HUES64 (cell line): ENCODE measurements around the gene PTPN9.
"Not testable (repeated sequence)": the region's sequence is repeated elsewhere in the genome, so short reads cannot be mapped to it uniquely, and the experiment has no call there.

Experiments
- H3K27ac ChIP-seq: 2 replicates; pipeline ENCODE4 v1.7.0; 2013; ENCODE audit warnings: low read depth, low read length, inconsistent platforms
- H3K27me3 ChIP-seq: 2 replicates; pipeline ENCODE4 v1.6.1; 2013; ENCODE audit warnings: mild to moderate bottlenecking, low read length; ENCODE audit not compliant: insufficient read depth
- H3K36me3 ChIP-seq: 2 replicates; pipeline ENCODE4 v1.6.1; 2013; ENCODE audit warnings: mild to moderate bottlenecking, low read length; ENCODE audit not compliant: insufficient read depth
- H3K4me1 ChIP-seq: 2 replicates; pipeline ENCODE4 v1.6.1; 2013; ENCODE audit warnings: mild to moderate bottlenecking, low read length, moderate library complexity; ENCODE audit not compliant: insufficient read depth
- H3K4me3 ChIP-seq: 2 replicates; pipeline ENCODE4 v1.5.1; 2013; ENCODE audit warnings: mild to moderate bottlenecking, low read length, moderate library complexity
- H3K9ac ChIP-seq: 2 replicates; pipeline ENCODE4 v1.6.1; 2013; ENCODE audit warnings: mild to moderate bottlenecking, low read depth, low read length
- H3K9me3 ChIP-seq: 2 replicates; pipeline ENCODE4 v1.6.1; 2013; ENCODE audit warnings: low read depth, low read length; ENCODE audit not compliant: insufficient read depth
- WGBS: fragments of 150-250, 120-280 bp; methylation state at CpG from one replicate; pipeline ENCODE4 v1.1.7; 2013; ENCODE audit warnings: missing lambda C conversion rate; 5-methylcytosine and 5-hydroxymethylcytosine counted together

The PTPN9 gene

DNA sequence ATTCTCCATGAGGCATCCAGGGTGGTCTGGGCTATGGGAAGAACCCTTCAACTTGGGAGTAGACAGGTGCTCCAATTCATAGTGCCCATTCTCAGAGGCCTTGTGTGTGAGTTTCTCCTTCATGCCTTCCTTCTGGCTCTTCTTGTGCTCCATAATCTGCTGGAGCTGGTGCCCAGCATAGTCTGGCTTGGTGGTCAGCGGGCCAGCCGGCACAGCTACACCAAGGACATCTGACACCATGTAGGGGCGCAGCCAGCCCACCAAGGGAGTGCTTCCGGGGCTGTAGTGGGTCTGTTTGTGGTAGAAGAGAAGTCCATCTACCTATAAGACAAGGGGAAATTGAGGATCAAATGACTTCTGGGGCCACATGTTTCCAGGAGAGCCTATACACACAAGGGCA, 19.2 kb upstream of the PTPN9 start:
- peaks cover 63% of the 10 kb centered on the region for H3K36me3 ChIP-seq
- no peak overlapping the region for H3K4me3 ChIP-seq
- no peaks in the 10 kb centered on the region for H3K27me3 ChIP-seq
- no peaks in the 10 kb centered on the region for H3K4me1 ChIP-seq
- H3K9ac ChIP-seq = no peak overlapping the region
- no peaks in the 10 kb centered on the region for H3K9me3 ChIP-seq
- WGBS = 85% methylated on average over 4 of the region's 4 CpGs
- no peak overlapping the region for H3K27ac ChIP-seq

GRCh38 chr15:75597667-75598341, 18.7 kb upstream of the PTPN9 start:
- 85% methylated on average over 3 of the region's 3 CpGs for WGBS
- Histone ChIP-seq H3K9me3 (no peaks in the 10 kb centered on the region), H3K4me1 (no peaks in the 10 kb centered on the region), H3K36me3 (peaks cover 63% of the 10 kb centered on the region), H3K27ac (no peak overlapping the region), H3K27me3 (no peaks in the 10 kb centered on the region), H3K4me3 (no peak overlapping the region), H3K9ac (no peak overlapping the region)

GRCh38 chr15:75596703-75597345, 17.7 kb upstream of the PTPN9 start:
- no peaks in the 10 kb centered on the region for H3K9me3 ChIP-seq
- no peak overlapping the region for H3K27ac ChIP-seq
- WGBS = 97% methylated on average over 3 of the region's 3 CpGs
- peaks cover 62% of the 10 kb centered on the region for H3K36me3 ChIP-seq
- no peak overlapping the region for H3K9ac ChIP-seq
- no peak overlapping the region for H3K4me3 ChIP-seq
- H3K27me3 ChIP-seq = no peaks in the 10 kb centered on the region
- no peaks in the 10 kb centered on the region for H3K4me1 ChIP-seq

GRCh38 chr15:75594276-75594675, 15.2 kb upstream of the PTPN9 start:
- Histone ChIP-seq H3K27me3 (no peaks in the 10 kb centered on the region), H3K9ac (no peak overlapping the region), H3K27ac (no peak overlapping the region), H3K4me3 (no peak overlapping the region), H3K4me1 (no peaks in the 10 kb centered on the region), H3K9me3 (no peaks in the 10 kb centered on the region), H3K36me3 (peaks cover 40% of the 10 kb centered on the region)
- WGBS = 97% methylated on average over 9 of the region's 9 CpGs

DNA sequence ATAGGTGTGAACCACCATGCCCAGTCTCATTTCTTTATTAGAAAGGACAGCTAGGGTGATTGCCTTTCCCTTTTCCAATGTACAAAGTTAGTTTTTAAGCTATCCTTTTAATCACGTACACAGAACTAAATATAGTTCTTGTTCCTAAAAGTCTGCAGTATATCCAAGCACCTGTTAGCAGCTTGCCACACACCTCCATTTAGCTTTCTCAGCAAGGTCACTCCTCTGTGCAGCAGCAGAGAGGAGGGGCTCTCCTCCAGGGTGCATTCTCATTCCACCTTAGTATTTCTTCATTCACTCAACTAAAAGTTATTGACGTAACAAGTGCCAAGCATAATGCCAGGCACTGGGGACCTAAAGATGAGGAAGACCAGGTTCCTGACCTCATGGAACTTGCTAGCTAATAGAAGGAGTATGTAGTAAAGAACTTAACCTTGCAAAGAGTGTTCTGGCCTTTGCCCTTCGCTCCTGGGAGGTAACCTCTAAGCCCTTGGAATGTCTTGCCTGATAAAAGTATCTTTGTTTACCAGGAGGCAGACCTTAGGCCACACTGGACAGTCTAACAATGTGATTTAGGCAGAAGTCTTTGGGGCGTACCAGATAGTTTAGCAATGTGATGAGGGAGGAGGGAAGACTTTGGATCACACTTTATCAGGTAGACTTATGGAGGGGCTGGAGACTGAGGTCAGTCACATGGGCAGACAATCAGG, 12.7 kb upstream of the PTPN9 start:
- Histone ChIP-seq H3K36me3 (peaks cover 19% of the 10 kb centered on the region), H3K27ac (no peak overlapping the region), H3K4me1 (no peaks in the 10 kb centered on the region), H3K9ac (no peak overlapping the region), H3K27me3 (no peaks in the 10 kb centered on the region), H3K9me3 (no peaks in the 10 kb centered on the region), H3K4me3 (no peak overlapping the region)
- 89% methylated on average over 4 of the region's 4 CpGs for WGBS

GRCh38 chr15:75590239-75590638, 11.1 kb upstream of the PTPN9 start:
- no peaks in the 10 kb centered on the region for H3K4me1 ChIP-seq
- H3K36me3 ChIP-seq = peaks cover 5% of the 10 kb centered on the region; the same call in 1 of the 2 replicates
- no peaks in the 10 kb centered on the region for H3K9me3 ChIP-seq
- H3K4me3 ChIP-seq = no peak overlapping the region
- WGBS = 100% methylated on average over 1 of the region's 2 CpGs
- no peaks in the 10 kb centered on the region for H3K27me3 ChIP-seq
- H3K27ac ChIP-seq = no peak overlapping the region
- H3K9ac ChIP-seq = no peak overlapping the region

GRCh38 chr15:75589071-75589470, 10.0 kb upstream of the PTPN9 start:
- no peak overlapping the region for H3K27ac ChIP-seq
- no peaks in the 10 kb centered on the region for H3K27me3 ChIP-seq
- H3K9me3 ChIP-seq = no peaks in the 10 kb centered on the region
- H3K4me3 ChIP-seq = no peak overlapping the region
- no peak overlapping the region for H3K9ac ChIP-seq
- no peaks in the 10 kb centered on the region; the same call in 1 of the 2 replicates for H3K36me3 ChIP-seq
- WGBS = 95% methylated on average over 5 of the region's 5 CpGs
- H3K4me1 ChIP-seq = no peaks in the 10 kb centered on the region

DNA sequence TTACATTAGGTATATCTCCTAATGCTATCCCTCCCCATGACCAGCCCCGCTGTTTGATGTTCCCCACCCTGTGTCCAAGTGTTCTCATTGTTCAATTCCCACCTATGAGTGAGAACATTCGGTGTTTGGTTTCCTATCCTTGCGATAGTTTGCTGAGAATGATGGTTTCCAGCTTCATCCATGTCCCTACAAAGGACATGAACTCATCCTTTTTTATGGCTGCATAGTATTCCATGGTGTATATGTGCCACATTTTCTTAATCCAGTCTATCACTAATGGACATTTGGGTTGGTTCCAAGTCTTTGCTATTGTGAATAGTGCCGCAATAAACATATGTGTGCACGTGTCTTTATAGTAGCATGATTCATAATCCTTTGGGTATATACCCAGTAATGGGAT, 7.3 kb upstream of the PTPN9 start:
- H3K27ac ChIP-seq, H3K27me3 ChIP-seq, H3K9ac ChIP-seq, H3K36me3 ChIP-seq, H3K4me3 ChIP-seq, H3K9me3 ChIP-seq, H3K4me1 ChIP-seq: not testable (repeated sequence)
- 98% methylated on average over 2 of the region's 5 CpGs for WGBS

DNA sequence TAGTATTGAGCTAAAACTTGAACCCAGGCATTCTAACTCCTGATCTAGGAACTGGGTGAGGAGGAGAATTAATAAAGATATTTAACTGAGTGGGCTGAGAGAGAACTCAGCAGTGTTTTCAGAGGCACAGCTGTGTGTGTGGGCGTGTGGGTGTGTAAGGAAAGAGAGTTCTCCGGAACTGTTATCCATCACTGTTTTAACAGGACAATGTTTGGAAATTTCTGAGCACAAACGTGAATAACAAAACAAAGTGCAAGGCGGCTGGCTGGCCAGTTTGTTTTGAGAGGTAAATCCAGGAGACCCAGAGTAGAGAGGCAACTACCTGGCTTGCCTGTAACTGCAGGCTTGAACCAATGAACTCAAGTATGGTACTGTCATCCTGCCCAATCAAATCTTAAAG, 5.0 kb upstream of the PTPN9 start:
- no peak overlapping the region for H3K9ac ChIP-seq
- WGBS = 74% methylated on average over 4 of the region's 4 CpGs

GRCh38 chr15:75583701-75584100, 4.6 kb upstream of the PTPN9 start:
- Histone ChIP-seq H3K4me3 (no peak overlapping the region), H3K27ac (no peak overlapping the region), H3K27me3 (no peaks in the 10 kb centered on the region), H3K9ac (no peak overlapping the region), H3K9me3 (no peaks in the 10 kb centered on the region), H3K36me3 (no peaks in the 10 kb centered on the region), H3K4me1 (peaks cover 6% of the 10 kb centered on the region; the same call in 1 of the 2 replicates)
- 82% methylated on average over 5 of the region's 5 CpGs for WGBS

More for the DNA sequence above, 5.0 kb upstream of the PTPN9 start:
- Histone ChIP-seq H3K27ac (no peak overlapping the region), H3K4me1 (peaks cover 6% of the 10 kb centered on the region; the same call in 1 of the 2 replicates), H3K27me3 (no peaks in the 10 kb centered on the region), H3K4me3 (no peak overlapping the region), H3K9me3 (no peaks in the 10 kb centered on the region), H3K36me3 (no peaks in the 10 kb centered on the region)

DNA sequence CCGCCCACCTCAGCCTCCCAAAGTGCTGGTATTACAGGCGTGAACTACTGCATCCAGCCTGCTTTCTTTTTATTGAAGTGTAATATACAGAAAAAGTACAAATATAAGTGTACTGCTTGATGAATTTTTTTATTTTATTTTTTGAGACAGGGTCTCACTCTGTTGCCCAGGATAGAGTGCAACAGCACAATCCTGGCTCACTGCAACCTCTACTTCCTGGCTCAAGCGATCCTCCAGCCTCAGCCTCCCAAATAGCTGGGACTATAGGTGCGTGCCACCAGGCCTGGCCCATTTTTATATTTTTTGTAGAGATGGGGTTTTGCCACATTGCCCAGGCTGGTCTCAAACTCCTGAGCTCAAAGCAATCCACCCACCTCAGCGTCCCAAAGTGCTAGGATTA, 3.8 kb upstream of the PTPN9 start:
- H3K4me3 ChIP-seq, H3K36me3 ChIP-seq, H3K27ac ChIP-seq, H3K9me3 ChIP-seq, H3K4me1 ChIP-seq, H3K9ac ChIP-seq, H3K27me3 ChIP-seq: not testable (repeated sequence)
- 94% methylated on average over 5 of the region's 5 CpGs for WGBS
